GM12878 (cell line): ENCODE measurements around the gene SMIM7. TPM values are rescaled to one million over a fixed set of nuclear protein-coding genes. Genes with fewer than 3 reads are reported as not detected.
A peak's percentile ranks its signal among the peaks of the same experiment; 100 is the strongest.

Experiments used
- ASH2L ChIP-seq: fragments of 300-600, 200-600 bp; sonication (generic); IDR thresholded peaks from 2 replicates; pipeline ENCODE4 v1.6.1; 2017; ENCODE audit warnings: low read depth, mild to moderate bottlenecking, borderline replicate concordance
- CBX3 ChIP-seq: fragments of 200-600 bp; sonication (generic); IDR thresholded peaks from 2 replicates; pipeline ENCODE4 v1.6.1; 2016; ENCODE audit warnings: low read depth, borderline replicate concordance
- CHD1 ChIP-seq: IDR thresholded peaks from 2 replicates; pipeline ENCODE4 v1.6.1; 2012; ENCODE audit warnings: low read depth, low read length, improper control_type of control experiment
- CREB1 ChIP-seq: IDR thresholded peaks from 2 replicates; pipeline ENCODE4 v1.6.1; 2012; ENCODE audit warnings: low read depth, mild to moderate bottlenecking, inconsistent platforms
- E2F8 ChIP-seq: fragments of 450-650 bp; IDR thresholded peaks from 2 replicates; pipeline ENCODE4 v1.6.1; 2018; ENCODE audit warnings: mild to moderate bottlenecking, low read depth, moderate library complexity; ENCODE audit not compliant: partially characterized antibody
- ESRRA ChIP-seq: IDR thresholded peaks from 2 replicates; pipeline ENCODE4 v1.6.1; 2012; ENCODE audit warnings: mild to moderate bottlenecking, low read length, improper control_type of control experiment
- FOXM1 ChIP-seq: IDR thresholded peaks from 2 replicates; pipeline ENCODE4 v1.6.1; 2012; ENCODE audit warnings: low read depth, mild to moderate bottlenecking, inconsistent platforms, low read length, moderate library complexity
- GATAD2B ChIP-seq: fragments of 450-650 bp; conservative IDR thresholded peaks from 2 replicates; pipeline ENCODE4 v1.6.1; 2017; ENCODE audit warnings: low read depth, mild to moderate bottlenecking, moderate library complexity
- IRF3 ChIP-seq: fragments of 450-650 bp; IDR thresholded peaks from 2 replicates; pipeline ENCODE4 v1.6.1; 2014; ENCODE audit warnings: mild to moderate bottlenecking
- JUND ChIP-seq: IDR thresholded peaks from 2 replicates; pipeline ENCODE4 v1.6.1; 2012; ENCODE audit warnings: low read depth, mild to moderate bottlenecking, low read length, improper control_type of control experiment, moderate library complexity
- MYB ChIP-seq: fragments of 150-350 bp; IDR thresholded peaks from 2 replicates; pipeline ENCODE4 v1.6.1; 2014; ENCODE audit warnings: mild to moderate bottlenecking, low read depth, low read length, borderline replicate concordance
- NFYA ChIP-seq: IDR thresholded peaks from 2 replicates; pipeline ENCODE4 v1.6.1; 2011; ENCODE audit warnings: low read depth, mild to moderate bottlenecking, low read length, improper control_type of control experiment, borderline replicate concordance
- NR2C2 ChIP-seq: IDR thresholded peaks from 2 replicates; pipeline ENCODE4 v1.6.1; 2011; ENCODE audit warnings: borderline replicate concordance, low read depth; ENCODE audit not compliant: control insufficient read depth, insufficient read length
- PAX5 ChIP-seq: IDR thresholded peaks from 2 replicates; pipeline ENCODE4 v1.6.1; 2011; ENCODE audit warnings: low read depth, low read length, borderline replicate concordance
- PKNOX1 ChIP-seq: fragments of 450-650 bp; IDR thresholded peaks from 2 replicates; pipeline ENCODE4 v1.6.1; 2016; ENCODE audit warnings: mild to moderate bottlenecking
- PML ChIP-seq: IDR thresholded peaks from 2 replicates; pipeline ENCODE4 v1.6.1; 2012; ENCODE audit warnings: low read length, inconsistent platforms
- POLR2AphosphoS2 ChIP-seq: IDR thresholded peaks from 2 replicates; pipeline ENCODE4 v1.6.1; 2011; ENCODE audit warnings: low read depth, mild to moderate bottlenecking, low read length, improper control_type of control experiment, moderate library complexity
- RB1 ChIP-seq: fragments of 450-650 bp; formaldehyde crosslinking; IDR thresholded peaks from 2 replicates; pipeline ENCODE4 v1.6.1; 2017; ENCODE audit warnings: mild to moderate bottlenecking, borderline replicate concordance
- SMARCA5 ChIP-seq: fragments of 450-650 bp; IDR thresholded peaks from 2 replicates; pipeline ENCODE4 v1.6.1; 2017; ENCODE audit warnings: mild to moderate bottlenecking
- SMC3 ChIP-seq: IDR thresholded peaks from 2 replicates; pipeline ENCODE4 v1.6.1; 2011; ENCODE audit warnings: low read length, improper control_type of control experiment, borderline replicate concordance
- STAT1 ChIP-seq: fragments of 450-650 bp; conservative IDR thresholded peaks from 2 replicates; pipeline ENCODE4 v1.6.1; 2014; ENCODE audit warnings: antibody characterized with exemption, mild to moderate bottlenecking
- TCF3 ChIP-seq: IDR thresholded peaks from 2 replicates; pipeline ENCODE4 v1.6.1; 2012; ENCODE audit warnings: low read depth, mild to moderate bottlenecking, low read length, borderline replicate concordance; ENCODE audit not compliant: insufficient read depth
- YY1 ChIP-seq: IDR thresholded peaks from 2 replicates; pipeline ENCODE4 v1.6.1; 2011; ENCODE audit warnings: low read depth, mild to moderate bottlenecking, low read length
- ZBED1 ChIP-seq: IDR thresholded peaks from 2 replicates; pipeline ENCODE4 v1.6.1; 2016; ENCODE audit warnings: borderline replicate concordance
- ZNF207 ChIP-seq: fragments of 450-650 bp; IDR thresholded peaks from 2 replicates; pipeline ENCODE4 v1.6.1; 2014; ENCODE audit warnings: antibody characterized with exemption, mild to moderate bottlenecking, borderline replicate concordance
- ZNF217 ChIP-seq: fragments of 450-650 bp; IDR thresholded peaks from 2 replicates; pipeline ENCODE4 v1.6.1; 2017; ENCODE audit warnings: antibody characterized with exemption, mild to moderate bottlenecking
- polyA plus RNA-seq, 11 experiments: library from polyadenylated mRNA; depleted of rRNA in 4 of 11; unstranded in 6 of 11; stranded (reverse) in 5 of 11; fragments of >200 nt; fragmentation: Nextera tagmentation in 4 of 11; fragmentation: Illumina TruSeq in 1 of 11; extraction: Ambion mirVana in 4 of 11; extraction: Trizol in 1 of 11; gene quantifications; 1 replicate in 1 of 11; 2 replicates in 10 of 11; pipeline versions ENCODE4 v1.2.1 to v1.2.3, GENCODE V29; 2011 to 2016; ENCODE audit warnings: inconsistent platforms in 2 of 11, missing spikeins in 2 of 11, low read depth in 1 of 11
- total RNA-seq, 4 experiments: library from RNA; depleted of rRNA in 3 of 4; stranded (reverse); fragments of >200 nt in 3 of 4; fragmentation: Illumina TruSeq in 1 of 4; extraction: Trizol in 1 of 4; gene quantifications; 2 replicates each; pipeline versions ENCODE4 v1.2.1 to v1.2.3, GENCODE V29; 2013 to 2021

SMIM7 gene
- total and polyA plus RNA-seq, 10 of the 15 experiments (the other 5 are each of a cell fraction or from before 2014, with no cell fraction given) = 45.7 to 170 (median 70.8) TPM

GRCh38 chr19:16628984-16629691, 30.8 kb downstream of the SMIM7 start (continued):
- TF ChIP-seq STAT1 (no peak), CREB1 (0 out of 2 replicates have a peak, but pooled peaks have one; percentile 26), TCF3 (peak; percentile 86), NR2C2 (no peak), CHD1 (no peak), YY1 (no peak), IRF3 (no peak), E2F8 (no peak), ZBED1 (no peak), PML (peak; percentile 27; the same call in 1 of the 2 replicates), PAX5 (no peak), ESRRA (peak; percentile 89; the same call in 1 of the 2 replicates), MYB (no peak), GATAD2B (no peak), ZNF217 (no peak), PKNOX1 (no peak), SMARCA5 (no peak), CBX3 (no peak), JUND (no peak), FOXM1 (peak; percentile 62; the same call in 1 of the 2 replicates), ASH2L (no peak), NFYA (no peak), ZNF207 (no peak), RB1 (no peak), SMC3 (no peak), POLR2AphosphoS2 (no peak)
